Neural crest cell (in vitro differentiated cells): ENCODE results near the gene SDR42E2. TPM values are rescaled to one million over a fixed set of nuclear protein-coding genes. Genes with fewer than 3 reads are reported as not detected.
"Not testable (repeated sequence)": the region's sequence is repeated elsewhere in the genome, so short reads cannot be mapped to it uniquely, and the experiment has no call there.

Experiments used
- DNase-seq: peaks from one replicate; pipeline ENCODE4 v3.0.0; 2021; ENCODE audit warnings: low read depth, mixed read lengths, low spot score
- H3K27ac Mint-ChIP-seq: one replicate; pipeline ENCODE4 v1.8.0; 2021; ENCODE audit warnings: mild to moderate bottlenecking, mixed read lengths; ENCODE audit not compliant: unreplicated experiment
- H3K27me3 Mint-ChIP-seq: 2 replicates; pipeline ENCODE4 v1.8.0; 2021; ENCODE audit warnings: low read depth, mild to moderate bottlenecking, mixed read lengths
- H3K36me3 Mint-ChIP-seq: 2 replicates; pipeline ENCODE4 v1.8.0; 2021; ENCODE audit warnings: low read depth, mild to moderate bottlenecking, mixed read lengths
- H3K4me1 Mint-ChIP-seq: 2 replicates; pipeline ENCODE4 v1.8.0; 2021; ENCODE audit warnings: mixed read lengths
- H3K4me3 Mint-ChIP-seq: one replicate; pipeline ENCODE4 v1.8.0; 2021; ENCODE audit warnings: mild to moderate bottlenecking, mixed read lengths
- H3K9me3 Mint-ChIP-seq: 2 replicates; pipeline ENCODE4 v1.8.0; 2021; ENCODE audit warnings: mixed read lengths
- total RNA-seq: library from RNA; stranded (reverse); gene quantifications from 2 replicates; pipeline ENCODE4 v1.2.1, GENCODE V29; 2021
- TF ChIP-seq, protein P1 (sequence below): fragments of 200-600 bp; sonication (generic); conservative IDR thresholded peaks from 2 replicates; pipeline ENCODE4 v1.5.0; 2021; ENCODE audit warnings: antibody characterized with exemption, mild to moderate bottlenecking

Gene SDR42E2
- total RNA-seq, 1 donor from 2014 or later, result not detected

DNA sequence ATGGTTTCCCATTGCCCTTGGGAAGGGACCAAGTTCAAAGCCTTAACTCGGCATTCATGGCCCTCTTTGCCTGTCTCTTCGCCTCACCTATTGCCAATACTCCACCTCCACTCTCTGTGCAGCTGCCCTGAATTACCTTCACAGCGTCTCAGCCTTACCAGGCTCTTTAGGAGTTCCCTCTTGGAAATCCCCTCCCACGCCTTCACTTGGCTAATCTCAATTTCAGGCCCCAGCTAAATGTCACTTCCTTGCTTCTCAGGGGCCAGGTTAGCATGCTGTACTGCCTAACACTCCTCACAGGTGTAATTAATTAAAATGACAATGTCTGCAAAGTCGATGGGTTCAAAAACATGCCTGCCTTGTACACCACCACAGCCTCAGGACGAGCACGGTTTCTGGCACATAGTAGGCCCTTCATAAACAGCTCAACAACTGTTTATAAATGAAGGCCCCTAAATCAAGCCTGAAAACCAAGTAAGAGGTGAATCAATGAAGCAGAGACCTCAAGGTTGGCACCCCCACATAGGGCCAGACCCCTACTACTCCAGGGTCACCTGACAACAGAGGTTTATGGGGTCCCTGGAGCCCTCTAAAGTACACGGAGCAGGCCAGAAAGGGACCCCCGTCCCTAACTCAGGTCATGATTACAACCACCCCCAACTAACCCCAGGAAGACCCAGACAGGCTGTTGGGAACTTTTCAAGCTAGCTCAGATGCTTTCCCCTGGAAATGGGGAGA, 32.6 kb downstream of the SDR42E2 start:
- H3K27ac Mint-ChIP-seq, result no peak overlapping the region
- TF ChIP-seq, protein P1, sequence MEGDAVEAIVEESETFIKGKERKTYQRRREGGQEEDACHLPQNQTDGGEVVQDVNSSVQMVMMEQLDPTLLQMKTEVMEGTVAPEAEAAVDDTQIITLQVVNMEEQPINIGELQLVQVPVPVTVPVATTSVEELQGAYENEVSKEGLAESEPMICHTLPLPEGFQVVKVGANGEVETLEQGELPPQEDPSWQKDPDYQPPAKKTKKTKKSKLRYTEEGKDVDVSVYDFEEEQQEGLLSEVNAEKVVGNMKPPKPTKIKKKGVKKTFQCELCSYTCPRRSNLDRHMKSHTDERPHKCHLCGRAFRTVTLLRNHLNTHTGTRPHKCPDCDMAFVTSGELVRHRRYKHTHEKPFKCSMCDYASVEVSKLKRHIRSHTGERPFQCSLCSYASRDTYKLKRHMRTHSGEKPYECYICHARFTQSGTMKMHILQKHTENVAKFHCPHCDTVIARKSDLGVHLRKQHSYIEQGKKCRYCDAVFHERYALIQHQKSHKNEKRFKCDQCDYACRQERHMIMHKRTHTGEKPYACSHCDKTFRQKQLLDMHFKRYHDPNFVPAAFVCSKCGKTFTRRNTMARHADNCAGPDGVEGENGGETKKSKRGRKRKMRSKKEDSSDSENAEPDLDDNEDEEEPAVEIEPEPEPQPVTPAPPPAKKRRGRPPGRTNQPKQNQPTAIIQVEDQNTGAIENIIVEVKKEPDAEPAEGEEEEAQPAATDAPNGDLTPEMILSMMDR, result no peak
- DNase-seq, result no peak
- peaks cover 3% of the 10 kb centered on the region for H3K9me3 Mint-ChIP-seq
- peaks cover 46% of the 10 kb centered on the region for H3K27me3 Mint-ChIP-seq
- H3K4me3 Mint-ChIP-seq, result peak overlapping the region; percentile 94
- H3K4me1 Mint-ChIP-seq, result peaks cover 36% of the 10 kb centered on the region
- H3K36me3 Mint-ChIP-seq, result peaks cover 3% of the 10 kb centered on the region

DNA sequence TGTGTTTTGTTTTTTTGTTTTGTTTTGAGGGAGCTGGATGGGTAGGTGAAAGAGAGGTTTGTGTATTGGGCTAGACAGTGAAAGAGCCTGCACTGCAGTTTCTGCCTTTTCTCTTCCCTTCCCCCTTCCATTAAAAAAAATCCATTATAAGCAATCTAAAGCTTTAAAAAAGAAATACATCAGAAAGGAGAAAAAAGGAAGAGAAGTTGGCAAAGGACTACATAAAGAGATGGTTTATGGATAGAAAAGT, 33.1 kb downstream of the SDR42E2 start:
- Mint-ChIP-seq H3K9me3 (peaks cover 3% of the 10 kb centered on the region), H3K4me1 (peaks cover 34% of the 10 kb centered on the region), H3K36me3 (peaks cover 3% of the 10 kb centered on the region), H3K27ac (peak overlapping the region; percentile 93), H3K27me3 (peaks cover 45% of the 10 kb centered on the region), H3K4me3 (peak overlapping the region; percentile 94)
- TF ChIP-seq, protein P1, result no peak
- DNase-seq, result no peak

DNA sequence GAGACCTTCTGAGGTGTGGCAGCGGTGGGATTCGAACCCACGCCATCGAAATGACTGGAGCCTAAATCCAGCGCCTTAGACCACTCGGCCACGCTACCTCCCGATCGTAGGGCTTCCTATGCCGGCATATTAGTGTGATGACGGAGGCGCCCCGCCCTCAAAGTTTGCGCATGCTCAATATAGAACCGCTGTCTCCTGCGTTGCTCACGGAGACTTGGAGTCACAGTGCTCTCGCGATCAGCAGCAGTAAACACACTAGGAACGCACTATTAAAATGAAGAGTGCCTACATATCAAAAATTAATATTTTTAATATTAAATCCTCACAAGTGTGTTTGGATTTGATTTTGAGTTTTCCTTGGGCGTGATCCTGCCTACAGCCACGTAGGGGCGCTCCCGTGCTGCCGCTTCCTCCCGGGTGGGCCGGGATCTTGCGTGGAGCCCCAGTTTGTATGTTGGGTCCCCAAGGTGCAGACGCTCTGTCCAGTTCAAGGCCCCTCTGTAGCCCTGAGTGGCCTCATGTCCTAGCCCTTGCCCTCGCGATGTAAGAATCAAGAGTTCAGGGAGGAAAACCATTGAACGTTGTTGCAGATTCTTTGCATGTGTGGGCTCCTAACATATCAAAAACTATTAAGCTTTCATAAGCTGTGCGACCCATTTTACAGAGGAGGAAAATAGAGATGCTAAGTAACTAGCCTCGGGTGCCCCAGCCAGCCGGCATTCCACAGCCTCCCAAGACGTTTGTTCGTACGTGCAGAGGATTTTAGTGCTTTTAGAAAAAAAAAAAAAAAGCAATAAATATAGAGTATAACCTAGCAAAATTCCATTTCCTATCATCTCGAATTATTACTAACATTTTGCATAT, 33.6 kb downstream of the SDR42E2 start:
- Mint-ChIP-seq H3K4me3 (peak overlapping the region; percentile 94), H3K36me3 (peaks cover 3% of the 10 kb centered on the region), H3K9me3 (peaks cover 3% of the 10 kb centered on the region), H3K27ac (peak overlapping the region; percentile 93), H3K27me3 (peaks cover 39% of the 10 kb centered on the region), H3K4me1 (peaks cover 29% of the 10 kb centered on the region)
- peak; percentile 97 for DNase-seq
- TF ChIP-seq, protein P1, result peak; percentile 91

DNA sequence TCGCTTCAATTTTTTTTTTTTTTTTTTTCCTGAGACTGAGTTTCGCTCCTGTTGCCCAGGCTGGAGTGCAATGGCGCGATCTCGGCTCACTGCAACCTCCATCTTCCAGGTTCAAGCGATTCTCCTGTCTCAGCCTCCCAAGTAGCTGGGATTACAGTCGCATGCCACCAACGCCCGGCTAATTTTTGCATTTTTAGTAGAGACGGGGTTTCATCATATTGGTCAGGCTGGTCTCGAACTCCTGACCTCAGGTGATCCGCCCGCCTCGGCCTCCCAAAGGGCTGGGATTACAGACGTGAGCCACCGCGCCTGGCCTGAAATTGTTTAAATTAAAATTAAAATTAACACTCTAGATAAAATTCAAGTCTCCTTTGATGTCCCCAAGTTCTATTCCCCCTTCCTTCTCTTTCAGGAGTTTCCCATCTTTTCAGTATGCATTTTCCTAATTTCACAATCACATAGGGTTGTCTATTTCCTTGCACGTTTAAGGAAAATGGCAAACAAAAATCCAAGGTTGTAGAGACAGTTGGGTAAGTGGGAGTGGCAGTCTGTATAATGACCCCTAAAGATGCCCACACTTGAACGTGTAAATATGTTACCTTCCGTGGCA, 34.4 kb downstream of the SDR42E2 start:
- peaks cover 25% of the 10 kb centered on the region for H3K4me1 Mint-ChIP-seq
- H3K9me3 Mint-ChIP-seq, DNase-seq, H3K36me3 Mint-ChIP-seq, H3K27ac Mint-ChIP-seq: not testable (repeated sequence)
- peaks cover 38% of the 10 kb centered on the region for H3K27me3 Mint-ChIP-seq
- H3K4me3 Mint-ChIP-seq, result peak overlapping the region; percentile 94

DNA sequence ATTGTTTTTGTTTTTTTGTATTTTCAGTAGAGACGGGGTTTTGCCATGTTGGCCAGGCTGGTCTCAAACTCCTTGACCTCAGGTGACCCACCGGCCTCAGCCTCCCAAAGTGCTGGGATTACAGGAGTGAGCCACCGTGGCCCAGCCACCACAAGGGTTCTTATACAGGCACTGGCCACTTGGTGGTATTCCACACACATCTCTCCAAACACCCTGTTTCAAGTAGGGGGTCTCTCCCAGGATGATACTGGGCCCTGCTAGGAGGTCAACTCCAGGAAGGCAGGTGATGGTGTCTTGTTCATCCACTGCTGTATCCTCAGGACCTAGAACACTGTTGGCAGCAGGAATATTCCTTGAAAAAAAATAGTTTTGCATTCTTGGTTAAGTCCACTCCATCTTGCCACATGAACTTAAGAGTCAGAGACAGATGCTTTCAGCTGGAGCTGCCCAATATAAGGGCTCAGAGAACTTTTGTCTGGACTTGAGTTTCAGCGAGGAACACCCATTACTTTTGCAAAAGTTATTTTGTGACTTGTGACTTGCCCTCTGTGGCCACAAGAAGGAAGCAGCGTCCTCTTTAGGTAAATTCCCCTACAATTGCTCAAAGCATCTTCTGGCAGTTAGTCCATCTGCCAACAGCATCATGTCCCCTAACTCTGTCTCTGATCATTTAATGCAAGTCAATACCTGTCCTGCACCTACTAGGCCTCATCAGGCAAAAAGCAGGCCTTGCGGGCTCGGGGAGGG, 36.4 kb downstream of the SDR42E2 start:
- no peak for DNase-seq
- peaks cover 3% of the 10 kb centered on the region for H3K9me3 Mint-ChIP-seq
- H3K27me3 Mint-ChIP-seq, result peaks cover 21% of the 10 kb centered on the region
- H3K4me1 Mint-ChIP-seq, result peaks cover 15% of the 10 kb centered on the region
- H3K4me3 Mint-ChIP-seq, result peak overlapping the region; percentile 56
- TF ChIP-seq, protein P1, result no peak
- peaks cover 3% of the 10 kb centered on the region for H3K36me3 Mint-ChIP-seq
- no peak overlapping the region for H3K27ac Mint-ChIP-seq
